ENCODE data around the gene ISYNA1. TPM values are rescaled to one million over a fixed set of nuclear protein-coding genes. Genes with fewer than 3 reads are reported as not detected.

Gene ISYNA1
- total and polyA plus RNA-seq, 2 experiments from 2014 or later = 191 to 208 TPM

DNA sequence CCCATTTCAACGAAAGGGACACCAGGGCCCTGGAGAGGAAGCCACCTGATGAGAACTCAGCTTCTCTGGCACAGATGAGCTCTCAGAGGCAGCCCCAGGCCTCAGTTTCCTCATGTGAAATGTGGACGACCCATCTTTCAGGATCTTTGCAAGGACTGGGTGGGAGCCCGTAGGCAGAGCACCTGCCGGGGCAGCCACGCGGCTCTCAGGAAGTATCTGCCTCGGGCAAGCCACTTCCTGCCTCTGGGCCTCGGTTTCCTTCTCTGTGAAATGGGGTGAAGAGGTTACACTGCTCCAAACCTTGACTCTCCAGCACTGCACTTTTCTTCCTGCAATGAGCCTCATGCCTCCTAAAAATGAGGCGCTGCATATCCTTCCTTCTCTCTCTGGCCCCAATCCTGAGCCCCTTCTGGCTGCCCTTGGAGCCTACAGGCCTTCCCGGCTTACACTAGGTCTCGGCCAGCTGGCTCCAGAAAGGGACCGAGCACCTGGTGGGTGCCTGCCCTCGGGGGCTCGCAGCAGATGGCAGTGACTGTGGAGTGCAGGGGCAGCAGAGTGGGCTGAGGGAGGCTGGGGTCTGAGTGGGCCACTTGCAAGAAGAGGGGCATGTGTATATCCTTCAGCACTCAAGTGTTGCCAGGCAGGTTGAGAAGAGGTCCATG, 15.3 kb downstream of the ISYNA1 start:
- Histone ChIP-seq H2AFZ (no peak overlapping the region), H3K9me2 (ENCODE audit: insufficient read depth) (no peaks in the 10 kb centered on the region), H3K79me2 (replicated peaks; ENCODE audit: insufficient read depth) (no peaks in the 10 kb centered on the region), H3K4me2 (no peak overlapping the region), H3K36me3 (ENCODE audit: insufficient read depth) (no peaks in the 10 kb centered on the region), H3K27me3 (ENCODE audit: insufficient read depth) (peaks cover 34% of the 10 kb centered on the region), H3K4me3 (no peak overlapping the region), H3K4me1 (ENCODE audit: insufficient read depth) (peaks cover 7% of the 10 kb centered on the region; the same call in 1 of the 2 replicates), H3K27ac (ENCODE audit: low read depth) (no peak overlapping the region), H3F3A (replicated peaks; ENCODE audit: low read depth) (peaks cover 11% of the 10 kb centered on the region), H4K20me1 (replicated peaks; ENCODE audit: insufficient read depth) (peaks cover 6% of the 10 kb centered on the region; the same call in 1 of the 2 replicates)
- H3K4me3 Mint-ChIP-seq = no peak overlapping the region
- no peaks in the 10 kb centered on the region for H3K36me3 Mint-ChIP-seq (ENCODE audit: low read depth)
- H3K27me3 Mint-ChIP-seq (ENCODE audit: insufficient read depth, low read depth, poor library complexity) = peaks cover 37% of the 10 kb centered on the region
- H3K9me3 Mint-ChIP-seq = no peaks in the 10 kb centered on the region
- ATAC-seq = no peak
- no peak for TF ChIP-seq CREB1 (CRISPR knock-in tag; IDR thresholded peaks at IDR 0.05; ENCODE audit: low read depth)
- no peak for TF ChIP-seq STAT1 (IDR thresholded peaks at IDR 0.05; ENCODE audit: unreplicated experiment)
- TF ChIP-seq ZNF114 (CRISPR knock-in tag; IDR thresholded peaks at IDR 0.05) = no peak
- TF ChIP-seq, protein P1, sequence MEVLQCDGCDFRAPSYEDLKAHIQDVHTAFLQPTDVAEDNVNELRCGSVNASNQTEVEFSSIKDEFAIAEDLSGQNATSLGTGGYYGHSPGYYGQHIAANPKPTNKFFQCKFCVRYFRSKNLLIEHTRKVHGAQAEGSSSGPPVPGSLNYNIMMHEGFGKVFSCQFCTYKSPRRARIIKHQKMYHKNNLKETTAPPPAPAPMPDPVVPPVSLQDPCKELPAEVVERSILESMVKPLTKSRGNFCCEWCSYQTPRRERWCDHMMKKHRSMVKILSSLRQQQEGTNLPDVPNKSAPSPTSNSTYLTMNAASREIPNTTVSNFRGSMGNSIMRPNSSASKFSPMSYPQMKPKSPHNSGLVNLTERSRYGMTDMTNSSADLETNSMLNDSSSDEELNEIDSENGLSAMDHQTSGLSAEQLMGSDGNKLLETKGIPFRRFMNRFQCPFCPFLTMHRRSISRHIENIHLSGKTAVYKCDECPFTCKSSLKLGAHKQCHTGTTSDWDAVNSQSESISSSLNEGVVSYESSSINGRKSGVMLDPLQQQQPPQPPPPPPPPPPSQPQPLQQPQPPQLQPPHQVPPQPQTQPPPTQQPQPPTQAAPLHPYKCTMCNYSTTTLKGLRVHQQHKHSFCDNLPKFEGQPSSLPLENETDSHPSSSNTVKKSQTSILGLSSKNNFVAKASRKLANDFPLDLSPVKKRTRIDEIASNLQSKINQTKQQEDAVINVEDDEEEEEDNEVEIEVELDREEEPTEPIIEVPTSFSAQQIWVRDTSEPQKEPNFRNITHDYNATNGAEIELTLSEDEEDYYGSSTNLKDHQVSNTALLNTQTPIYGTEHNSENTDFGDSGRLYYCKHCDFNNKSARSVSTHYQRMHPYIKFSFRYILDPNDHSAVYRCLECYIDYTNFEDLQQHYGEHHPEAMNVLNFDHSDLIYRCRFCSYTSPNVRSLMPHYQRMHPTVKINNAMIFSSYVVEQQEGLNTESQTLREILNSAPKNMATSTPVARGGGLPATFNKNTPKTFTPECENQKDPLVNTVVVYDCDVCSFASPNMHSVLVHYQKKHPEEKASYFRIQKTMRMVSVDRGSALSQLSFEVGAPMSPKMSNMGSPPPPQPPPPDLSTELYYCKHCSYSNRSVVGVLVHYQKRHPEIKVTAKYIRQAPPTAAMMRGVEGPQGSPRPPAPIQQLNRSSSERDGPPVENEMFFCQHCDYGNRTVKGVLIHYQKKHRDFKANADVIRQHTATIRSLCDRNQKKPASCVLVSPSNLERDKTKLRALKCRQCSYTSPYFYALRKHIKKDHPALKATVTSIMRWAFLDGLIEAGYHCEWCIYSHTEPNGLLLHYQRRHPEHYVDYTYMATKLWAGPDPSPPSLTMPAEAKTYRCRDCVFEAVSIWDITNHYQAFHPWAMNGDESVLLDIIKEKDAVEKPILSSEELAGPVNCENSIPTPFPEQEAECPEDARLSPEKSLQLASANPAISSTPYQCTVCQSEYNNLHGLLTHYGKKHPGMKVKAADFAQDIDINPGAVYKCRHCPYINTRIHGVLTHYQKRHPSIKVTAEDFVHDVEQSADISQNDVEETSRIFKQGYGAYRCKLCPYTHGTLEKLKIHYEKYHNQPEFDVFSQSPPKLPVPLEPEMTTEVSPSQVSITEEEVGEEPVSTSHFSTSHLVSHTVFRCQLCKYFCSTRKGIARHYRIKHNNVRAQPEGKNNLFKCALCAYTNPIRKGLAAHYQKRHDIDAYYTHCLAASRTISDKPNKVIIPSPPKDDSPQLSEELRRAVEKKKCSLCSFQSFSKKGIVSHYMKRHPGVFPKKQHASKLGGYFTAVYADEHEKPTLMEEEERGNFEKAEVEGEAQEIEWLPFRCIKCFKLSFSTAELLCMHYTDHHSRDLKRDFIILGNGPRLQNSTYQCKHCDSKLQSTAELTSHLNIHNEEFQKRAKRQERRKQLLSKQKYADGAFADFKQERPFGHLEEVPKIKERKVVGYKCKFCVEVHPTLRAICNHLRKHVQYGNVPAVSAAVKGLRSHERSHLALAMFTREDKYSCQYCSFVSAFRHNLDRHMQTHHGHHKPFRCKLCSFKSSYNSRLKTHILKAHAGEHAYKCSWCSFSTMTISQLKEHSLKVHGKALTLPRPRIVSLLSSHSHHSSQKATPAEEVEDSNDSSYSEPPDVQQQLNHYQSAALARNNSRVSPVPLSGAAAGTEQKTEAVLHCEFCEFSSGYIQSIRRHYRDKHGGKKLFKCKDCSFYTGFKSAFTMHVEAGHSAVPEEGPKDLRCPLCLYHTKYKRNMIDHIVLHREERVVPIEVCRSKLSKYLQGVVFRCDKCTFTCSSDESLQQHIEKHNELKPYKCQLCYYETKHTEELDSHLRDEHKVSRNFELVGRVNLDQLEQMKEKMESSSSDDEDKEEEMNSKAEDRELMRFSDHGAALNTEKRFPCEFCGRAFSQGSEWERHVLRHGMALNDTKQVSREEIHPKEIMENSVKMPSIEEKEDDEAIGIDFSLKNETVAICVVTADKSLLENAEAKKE (CRISPR knock-in tag; IDR thresholded peaks at IDR 0.05) = no peak
- TF ChIP-seq, protein P2, sequence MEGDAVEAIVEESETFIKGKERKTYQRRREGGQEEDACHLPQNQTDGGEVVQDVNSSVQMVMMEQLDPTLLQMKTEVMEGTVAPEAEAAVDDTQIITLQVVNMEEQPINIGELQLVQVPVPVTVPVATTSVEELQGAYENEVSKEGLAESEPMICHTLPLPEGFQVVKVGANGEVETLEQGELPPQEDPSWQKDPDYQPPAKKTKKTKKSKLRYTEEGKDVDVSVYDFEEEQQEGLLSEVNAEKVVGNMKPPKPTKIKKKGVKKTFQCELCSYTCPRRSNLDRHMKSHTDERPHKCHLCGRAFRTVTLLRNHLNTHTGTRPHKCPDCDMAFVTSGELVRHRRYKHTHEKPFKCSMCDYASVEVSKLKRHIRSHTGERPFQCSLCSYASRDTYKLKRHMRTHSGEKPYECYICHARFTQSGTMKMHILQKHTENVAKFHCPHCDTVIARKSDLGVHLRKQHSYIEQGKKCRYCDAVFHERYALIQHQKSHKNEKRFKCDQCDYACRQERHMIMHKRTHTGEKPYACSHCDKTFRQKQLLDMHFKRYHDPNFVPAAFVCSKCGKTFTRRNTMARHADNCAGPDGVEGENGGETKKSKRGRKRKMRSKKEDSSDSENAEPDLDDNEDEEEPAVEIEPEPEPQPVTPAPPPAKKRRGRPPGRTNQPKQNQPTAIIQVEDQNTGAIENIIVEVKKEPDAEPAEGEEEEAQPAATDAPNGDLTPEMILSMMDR (conservative IDR thresholded peaks at IDR 0.05; ENCODE audit: low read depth in 2 of 2) = no peak
- TF ChIP-seq, protein P3, sequence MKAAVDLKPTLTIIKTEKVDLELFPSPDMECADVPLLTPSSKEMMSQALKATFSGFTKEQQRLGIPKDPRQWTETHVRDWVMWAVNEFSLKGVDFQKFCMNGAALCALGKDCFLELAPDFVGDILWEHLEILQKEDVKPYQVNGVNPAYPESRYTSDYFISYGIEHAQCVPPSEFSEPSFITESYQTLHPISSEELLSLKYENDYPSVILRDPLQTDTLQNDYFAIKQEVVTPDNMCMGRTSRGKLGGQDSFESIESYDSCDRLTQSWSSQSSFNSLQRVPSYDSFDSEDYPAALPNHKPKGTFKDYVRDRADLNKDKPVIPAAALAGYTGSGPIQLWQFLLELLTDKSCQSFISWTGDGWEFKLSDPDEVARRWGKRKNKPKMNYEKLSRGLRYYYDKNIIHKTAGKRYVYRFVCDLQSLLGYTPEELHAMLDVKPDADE (IDR thresholded peaks at IDR 0.05) = no peak
- TF ChIP-seq EZH2 (IDR thresholded peaks at IDR 0.05; ENCODE audit: low read depth, unreplicated experiment) = no peak
- no peak for TF ChIP-seq EZH2phosphoT487 (IDR thresholded peaks at IDR 0.05; ENCODE audit: unreplicated experiment)
- TF ChIP-seq POLR2AphosphoS5 (IDR thresholded peaks at IDR 0.05; ENCODE audit: low read depth) = no peak
- no peak for TF ChIP-seq JUNB (IDR thresholded peaks at IDR 0.05; ENCODE audit: unreplicated experiment)
- TF ChIP-seq ZNF331 (CRISPR knock-in tag; IDR thresholded peaks at IDR 0.05; ENCODE audit: low read depth) = no peak
- TF ChIP-seq, protein P4, sequence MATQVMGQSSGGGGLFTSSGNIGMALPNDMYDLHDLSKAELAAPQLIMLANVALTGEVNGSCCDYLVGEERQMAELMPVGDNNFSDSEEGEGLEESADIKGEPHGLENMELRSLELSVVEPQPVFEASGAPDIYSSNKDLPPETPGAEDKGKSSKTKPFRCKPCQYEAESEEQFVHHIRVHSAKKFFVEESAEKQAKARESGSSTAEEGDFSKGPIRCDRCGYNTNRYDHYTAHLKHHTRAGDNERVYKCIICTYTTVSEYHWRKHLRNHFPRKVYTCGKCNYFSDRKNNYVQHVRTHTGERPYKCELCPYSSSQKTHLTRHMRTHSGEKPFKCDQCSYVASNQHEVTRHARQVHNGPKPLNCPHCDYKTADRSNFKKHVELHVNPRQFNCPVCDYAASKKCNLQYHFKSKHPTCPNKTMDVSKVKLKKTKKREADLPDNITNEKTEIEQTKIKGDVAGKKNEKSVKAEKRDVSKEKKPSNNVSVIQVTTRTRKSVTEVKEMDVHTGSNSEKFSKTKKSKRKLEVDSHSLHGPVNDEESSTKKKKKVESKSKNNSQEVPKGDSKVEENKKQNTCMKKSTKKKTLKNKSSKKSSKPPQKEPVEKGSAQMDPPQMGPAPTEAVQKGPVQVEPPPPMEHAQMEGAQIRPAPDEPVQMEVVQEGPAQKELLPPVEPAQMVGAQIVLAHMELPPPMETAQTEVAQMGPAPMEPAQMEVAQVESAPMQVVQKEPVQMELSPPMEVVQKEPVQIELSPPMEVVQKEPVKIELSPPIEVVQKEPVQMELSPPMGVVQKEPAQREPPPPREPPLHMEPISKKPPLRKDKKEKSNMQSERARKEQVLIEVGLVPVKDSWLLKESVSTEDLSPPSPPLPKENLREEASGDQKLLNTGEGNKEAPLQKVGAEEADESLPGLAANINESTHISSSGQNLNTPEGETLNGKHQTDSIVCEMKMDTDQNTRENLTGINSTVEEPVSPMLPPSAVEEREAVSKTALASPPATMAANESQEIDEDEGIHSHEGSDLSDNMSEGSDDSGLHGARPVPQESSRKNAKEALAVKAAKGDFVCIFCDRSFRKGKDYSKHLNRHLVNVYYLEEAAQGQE (IDR thresholded peaks at IDR 0.05; ENCODE audit: unreplicated experiment) = no peak
- no peak for TF ChIP-seq NANOG (IDR thresholded peaks at IDR 0.05; ENCODE audit: borderline replicate concordance)
- peaks cover 35% of the 10 kb centered on the region for H3K4me1 Mint-ChIP-seq
- no peak for DNase-seq (ENCODE audit: low spot score)
- H3K27ac Mint-ChIP-seq = no peak overlapping the region
